Measurements from ENCODE around the gene RAP2A. TPM values are rescaled to one million over a fixed set of nuclear protein-coding genes. Genes with fewer than 3 reads are reported as not detected.

Gene RAP2A
- total and polyA plus RNA-seq, 2 donors (not counting 1 experiment from before 2014, with no cell fraction given), result 31.4 to 35.0 TPM

DNA sequence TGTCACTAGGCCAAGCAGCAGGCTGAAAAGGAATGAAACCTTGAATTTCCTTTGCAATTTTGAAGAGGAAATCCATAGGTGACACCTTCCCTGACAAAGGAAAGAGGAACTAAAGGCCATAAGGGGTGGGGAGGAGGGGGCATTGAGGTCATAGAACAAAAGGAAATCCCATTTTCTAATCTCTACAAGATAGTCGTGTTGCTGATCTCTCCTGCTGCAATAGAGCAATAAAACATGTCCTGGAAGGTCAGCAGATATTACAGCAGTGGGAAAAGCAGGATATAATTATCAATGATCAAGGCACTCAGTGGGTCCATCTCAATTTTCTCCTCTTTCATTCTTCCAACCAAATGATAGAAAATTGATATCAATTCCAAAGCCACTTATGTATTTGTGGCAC lies 20.3 kb upstream of the RAP2A start:
- no peak overlapping the region for H3K4me2 ChIP-seq (ENCODE audit: extremely low read depth, insufficient read depth, low read length)
- no peak overlapping the region for H3K27ac ChIP-seq (ENCODE audit: insufficient read depth, low read length)
- no peak overlapping the region for H3K4me3 ChIP-seq (replicated peaks in 1 of 4; ENCODE audit: control extremely low read depth in 1 of 4, insufficient read depth in 1 of 4, low read depth in 3 of 4, low read length in 4 of 4)
- H3K9ac ChIP-seq (ENCODE audit: insufficient read depth, low read length), result no peak overlapping the region
- H3K27me3 ChIP-seq (ENCODE audit: control insufficient read depth, insufficient read depth, low read length), result no peaks in the 10 kb centered on the region
- no peaks in the 10 kb centered on the region for H3K9me3 ChIP-seq (ENCODE audit: control insufficient read depth, insufficient read depth, low read depth, low read length)
- H2AFZ ChIP-seq (ENCODE audit: low read length), result no peak overlapping the region
- no peak for DNase-seq (ENCODE audit: low read depth in 2 of 2)
- no peaks in the 10 kb centered on the region for H4K20me1 ChIP-seq (ENCODE audit: control insufficient read depth, extremely low read depth, insufficient read depth, low read length)
- no peaks in the 10 kb centered on the region for H3K36me3 ChIP-seq (ENCODE audit: control insufficient read depth, insufficient read depth, low read length)
- no peaks in the 10 kb centered on the region for H3K4me1 ChIP-seq (ENCODE audit: control insufficient read depth, extremely low read depth, insufficient read depth, low read length)
- H3K79me2 ChIP-seq (ENCODE audit: control insufficient read depth, insufficient read depth, low read length), result no peaks in the 10 kb centered on the region
- TF ChIP-seq EZH2 (IDR thresholded peaks at IDR 0.05; ENCODE audit: low read length, missing control alignments), result no peak
- TF ChIP-seq, protein P1, sequence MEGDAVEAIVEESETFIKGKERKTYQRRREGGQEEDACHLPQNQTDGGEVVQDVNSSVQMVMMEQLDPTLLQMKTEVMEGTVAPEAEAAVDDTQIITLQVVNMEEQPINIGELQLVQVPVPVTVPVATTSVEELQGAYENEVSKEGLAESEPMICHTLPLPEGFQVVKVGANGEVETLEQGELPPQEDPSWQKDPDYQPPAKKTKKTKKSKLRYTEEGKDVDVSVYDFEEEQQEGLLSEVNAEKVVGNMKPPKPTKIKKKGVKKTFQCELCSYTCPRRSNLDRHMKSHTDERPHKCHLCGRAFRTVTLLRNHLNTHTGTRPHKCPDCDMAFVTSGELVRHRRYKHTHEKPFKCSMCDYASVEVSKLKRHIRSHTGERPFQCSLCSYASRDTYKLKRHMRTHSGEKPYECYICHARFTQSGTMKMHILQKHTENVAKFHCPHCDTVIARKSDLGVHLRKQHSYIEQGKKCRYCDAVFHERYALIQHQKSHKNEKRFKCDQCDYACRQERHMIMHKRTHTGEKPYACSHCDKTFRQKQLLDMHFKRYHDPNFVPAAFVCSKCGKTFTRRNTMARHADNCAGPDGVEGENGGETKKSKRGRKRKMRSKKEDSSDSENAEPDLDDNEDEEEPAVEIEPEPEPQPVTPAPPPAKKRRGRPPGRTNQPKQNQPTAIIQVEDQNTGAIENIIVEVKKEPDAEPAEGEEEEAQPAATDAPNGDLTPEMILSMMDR (conservative IDR thresholded peaks at IDR 0.05 in 1 of 2, IDR thresholded peaks at IDR 0.05 in 1 of 2; ENCODE audit: low read depth in 1 of 2, low read length in 2 of 2), result no peak

DNA sequence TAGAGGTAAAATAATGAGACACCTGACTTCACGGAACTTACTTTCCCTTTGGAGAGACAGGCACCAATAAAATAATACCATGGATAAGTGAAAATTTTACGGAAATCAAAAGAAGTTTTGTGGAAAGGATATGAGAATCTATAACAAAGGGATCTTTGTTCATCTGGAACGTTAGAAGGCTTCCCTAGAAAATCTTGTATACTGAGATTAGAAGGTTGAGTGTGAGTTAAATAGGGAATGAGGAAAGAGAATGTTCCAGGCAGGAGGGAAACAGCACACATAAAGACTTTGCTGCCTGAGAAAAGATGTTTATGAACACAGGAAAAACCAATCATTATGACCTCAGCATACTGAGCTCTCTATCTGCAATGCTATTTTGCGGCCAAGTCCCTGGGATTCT lies 19.6 kb upstream of the RAP2A start:
- Histone ChIP-seq H3K27ac (ENCODE audit: insufficient read depth, low read length) (no peak overlapping the region), H3K79me2 (ENCODE audit: control insufficient read depth, insufficient read depth, low read length) (no peaks in the 10 kb centered on the region), H3K9ac (ENCODE audit: insufficient read depth, low read length) (no peak overlapping the region), H3K4me3 (replicated peaks in 1 of 4; ENCODE audit: control extremely low read depth in 1 of 4, insufficient read depth in 1 of 4, low read depth in 3 of 4, low read length in 4 of 4) (no peak overlapping the region), H3K36me3 (ENCODE audit: control insufficient read depth, insufficient read depth, low read length) (no peaks in the 10 kb centered on the region), H3K27me3 (ENCODE audit: control insufficient read depth, insufficient read depth, low read length) (no peaks in the 10 kb centered on the region), H3K4me1 (ENCODE audit: control insufficient read depth, extremely low read depth, insufficient read depth, low read length) (no peaks in the 10 kb centered on the region), H3K4me2 (ENCODE audit: extremely low read depth, insufficient read depth, low read length) (no peak overlapping the region), H3K9me3 (ENCODE audit: control insufficient read depth, insufficient read depth, low read depth, low read length) (no peaks in the 10 kb centered on the region), H4K20me1 (ENCODE audit: control insufficient read depth, extremely low read depth, insufficient read depth, low read length) (no peaks in the 10 kb centered on the region), H2AFZ (ENCODE audit: low read length) (no peak overlapping the region)
- TF ChIP-seq, protein P1 (conservative IDR thresholded peaks at IDR 0.05 in 1 of 2, IDR thresholded peaks at IDR 0.05 in 1 of 2; ENCODE audit: low read depth in 1 of 2, low read length in 2 of 2), result no peak
- TF ChIP-seq EZH2 (IDR thresholded peaks at IDR 0.05; ENCODE audit: low read length, missing control alignments), result no peak
- DNase-seq (ENCODE audit: low read depth in 2 of 2), result no peak

DNA sequence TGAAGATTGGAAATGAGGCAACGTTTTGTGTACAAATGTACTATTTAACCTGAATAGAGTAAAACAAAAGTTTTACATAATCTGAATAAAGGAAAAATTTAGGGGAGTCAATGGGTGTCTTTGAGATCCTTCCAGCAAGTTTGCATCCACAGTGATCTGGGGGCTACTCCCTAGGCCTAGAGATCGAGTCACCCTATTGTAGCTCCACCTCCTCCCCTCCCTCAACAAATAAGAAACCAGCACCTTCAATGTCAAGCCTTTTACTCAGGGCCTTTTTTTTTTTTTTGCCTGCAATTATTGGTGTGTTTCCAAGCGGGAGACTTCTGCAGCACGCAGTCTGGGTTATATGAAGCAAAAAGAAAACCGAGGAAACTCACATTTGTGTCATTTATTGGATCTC lies 16.3 kb upstream of the RAP2A start:
- H3K9ac ChIP-seq (ENCODE audit: insufficient read depth, low read length), result no peak overlapping the region
- no peak overlapping the region for H3K4me3 ChIP-seq (replicated peaks in 1 of 4; ENCODE audit: control extremely low read depth in 1 of 4, insufficient read depth in 1 of 4, low read depth in 3 of 4, low read length in 4 of 4)
- no peaks in the 10 kb centered on the region for H3K27me3 ChIP-seq (ENCODE audit: control insufficient read depth, insufficient read depth, low read length)
- no peak overlapping the region for H2AFZ ChIP-seq (ENCODE audit: low read length)
- no peak overlapping the region for H3K27ac ChIP-seq (ENCODE audit: insufficient read depth, low read length)
- no peaks in the 10 kb centered on the region for H3K36me3 ChIP-seq (ENCODE audit: control insufficient read depth, insufficient read depth, low read length)
- no peak overlapping the region for H3K4me2 ChIP-seq (ENCODE audit: extremely low read depth, insufficient read depth, low read length)
- TF ChIP-seq, protein P1 (conservative IDR thresholded peaks at IDR 0.05 in 1 of 2, IDR thresholded peaks at IDR 0.05 in 1 of 2; ENCODE audit: low read depth in 1 of 2, low read length in 2 of 2), result no peak
- no peak for TF ChIP-seq EZH2 (IDR thresholded peaks at IDR 0.05; ENCODE audit: low read length, missing control alignments)
- H3K9me3 ChIP-seq (ENCODE audit: control insufficient read depth, insufficient read depth, low read depth, low read length), result no peaks in the 10 kb centered on the region
- no peaks in the 10 kb centered on the region for H4K20me1 ChIP-seq (ENCODE audit: control insufficient read depth, extremely low read depth, insufficient read depth, low read length)
- no peaks in the 10 kb centered on the region for H3K4me1 ChIP-seq (ENCODE audit: control insufficient read depth, extremely low read depth, insufficient read depth, low read length)
- H3K79me2 ChIP-seq (ENCODE audit: control insufficient read depth, insufficient read depth, low read length), result no peaks in the 10 kb centered on the region
- no peak for DNase-seq (ENCODE audit: low read depth in 2 of 2)
